GM21447 (cell line): ENCODE measurements around the gene CDH26.

Experiments used
- ATAC-seq: cut with Tn5 transposase; IDR thresholded peaks from one replicate; pipeline ENCODE4 v1.9.1; 2021; ENCODE audit not compliant: unreplicated experiment

CDH26 gene

DNA sequence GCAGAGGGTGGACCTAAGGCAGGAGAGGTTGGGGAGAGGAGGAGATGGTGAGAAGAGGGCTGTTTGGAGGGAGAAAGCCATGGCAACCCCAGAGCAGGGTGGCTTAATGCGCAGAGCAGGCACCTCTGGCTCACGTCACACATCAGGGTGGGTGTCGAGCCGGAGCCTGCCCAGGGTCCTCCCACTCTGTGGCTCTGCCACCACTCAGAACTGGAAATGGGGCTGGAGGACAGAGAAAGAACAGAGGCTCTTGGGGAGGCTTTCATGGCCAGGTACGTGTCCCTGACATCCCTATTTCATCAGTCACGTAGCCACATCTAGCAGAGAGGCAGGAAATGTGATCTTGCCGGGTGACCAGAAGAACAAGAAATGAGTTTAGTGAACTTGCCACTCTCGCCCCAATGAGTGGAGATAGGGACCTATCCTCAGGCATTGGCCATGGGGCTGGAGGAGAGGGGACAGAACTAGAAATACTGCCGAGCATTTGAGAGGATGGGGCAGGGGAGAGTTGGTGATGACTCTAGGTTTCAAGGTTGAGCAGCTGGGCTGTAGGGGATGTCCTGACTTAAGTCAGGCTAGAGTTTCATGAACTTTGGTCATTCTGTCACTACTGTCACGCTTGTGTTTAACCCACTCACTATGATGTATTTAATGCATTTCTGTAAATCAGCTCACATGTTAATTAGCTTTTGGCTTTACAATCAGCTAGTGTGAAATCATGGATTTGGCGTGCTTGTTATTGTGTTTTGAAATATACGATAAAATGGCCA, 52.7 kb downstream of the CDH26 start:
- ATAC-seq, result no peak

GRCh38 chr20:60011512-60012507, 53.6 kb downstream of the CDH26 start:
- ATAC-seq, result no peak

DNA sequence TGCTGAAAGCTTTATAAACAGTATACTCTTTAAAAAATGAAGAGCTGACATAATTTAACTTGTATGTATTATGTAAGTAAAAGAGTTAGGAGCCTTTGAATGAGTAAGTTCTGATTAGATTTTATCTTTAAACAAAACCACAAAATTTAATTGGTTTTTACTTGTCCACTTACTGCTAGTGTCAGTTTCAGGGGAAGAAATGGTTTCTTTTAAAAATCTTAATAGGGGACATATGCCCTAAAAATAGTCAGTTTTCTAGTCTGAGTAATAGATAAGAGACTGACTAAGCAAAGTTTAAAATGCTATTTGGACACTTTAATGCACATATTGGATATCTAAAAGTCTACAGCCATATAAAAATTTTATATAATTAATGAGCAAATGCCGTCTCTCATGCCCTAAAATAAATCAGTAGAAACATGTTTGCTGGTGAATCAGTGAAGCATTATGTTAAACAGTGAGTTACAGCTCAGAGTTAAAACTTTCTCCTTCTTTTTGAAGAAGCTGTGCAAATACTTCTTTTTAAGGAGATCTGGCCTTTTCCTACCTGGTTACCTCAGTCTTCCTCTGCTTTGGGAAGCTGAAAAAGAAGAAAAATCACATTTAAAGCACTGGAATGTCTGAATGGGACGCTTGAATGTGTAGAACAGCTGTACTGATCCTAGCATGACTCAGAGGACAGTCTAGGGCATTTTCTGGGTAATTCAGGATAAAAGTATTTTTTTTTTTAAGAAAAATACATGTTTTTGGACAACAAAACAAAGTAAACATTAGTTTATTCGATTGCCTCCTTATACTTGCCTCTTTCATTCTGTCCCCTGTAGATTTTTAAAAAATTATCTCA, 55.3 kb downstream of the CDH26 start:
- ATAC-seq, result no peak

- no peak for ATAC-seq
Observed at GRCh38 chr20:60016406-60016805, 58.2 kb downstream of the CDH26 start.

GRCh38 chr20:60020251-60020650, 62.0 kb downstream of the CDH26 start:
- no peak for ATAC-seq

DNA sequence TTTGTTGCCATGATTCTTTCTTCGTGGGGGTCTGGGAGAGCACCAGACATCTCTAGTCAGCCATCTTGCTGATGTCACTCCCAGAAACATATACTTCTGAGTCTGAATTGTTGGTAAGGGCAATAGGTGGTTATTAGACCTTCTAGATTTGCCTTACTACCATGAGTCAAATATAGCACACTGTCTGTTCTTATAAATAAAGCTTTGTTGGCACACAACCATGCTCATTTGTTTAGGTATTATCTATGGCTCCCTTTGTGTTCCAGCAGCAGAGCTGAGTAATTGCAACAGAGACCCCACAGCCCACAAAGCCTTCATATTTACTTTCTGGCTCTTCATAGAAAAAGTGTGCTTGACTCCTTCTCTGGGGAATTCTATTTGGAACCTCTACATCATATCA, 62.9 kb downstream of the CDH26 start:
- ATAC-seq, result no peak

GRCh38 chr20:60022849-60023248, 64.6 kb downstream of the CDH26 start:
- no peak for ATAC-seq

DNA sequence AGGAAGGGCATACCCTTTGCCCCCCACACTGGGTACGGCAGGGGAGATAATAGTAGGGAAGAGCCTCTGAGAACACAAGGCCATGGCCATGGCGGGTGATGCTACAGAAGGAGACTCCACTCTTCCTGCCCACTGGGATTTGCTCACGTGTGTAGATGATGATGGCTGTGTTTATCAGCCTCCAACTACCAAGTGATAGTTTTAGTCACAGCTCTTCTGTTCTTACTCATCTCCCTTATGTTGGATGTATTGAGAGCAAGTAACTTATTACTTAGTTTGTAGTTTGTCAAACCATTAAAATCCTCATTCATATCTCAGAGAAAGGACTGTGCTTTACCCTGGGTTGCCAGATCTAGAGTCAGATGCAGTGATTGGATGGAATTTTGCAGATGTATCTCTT, 66.0 kb downstream of the CDH26 start:
- no peak for ATAC-seq

GRCh38 chr20:60024801-60025200, 66.6 kb downstream of the CDH26 start:
- no peak for ATAC-seq

GRCh38 chr20:60026010-60026409, 67.8 kb downstream of the CDH26 start:
- no peak for ATAC-seq

GRCh38 chr20:60030471-60030870, 72.2 kb downstream of the CDH26 start:
- no peak for ATAC-seq

DNA sequence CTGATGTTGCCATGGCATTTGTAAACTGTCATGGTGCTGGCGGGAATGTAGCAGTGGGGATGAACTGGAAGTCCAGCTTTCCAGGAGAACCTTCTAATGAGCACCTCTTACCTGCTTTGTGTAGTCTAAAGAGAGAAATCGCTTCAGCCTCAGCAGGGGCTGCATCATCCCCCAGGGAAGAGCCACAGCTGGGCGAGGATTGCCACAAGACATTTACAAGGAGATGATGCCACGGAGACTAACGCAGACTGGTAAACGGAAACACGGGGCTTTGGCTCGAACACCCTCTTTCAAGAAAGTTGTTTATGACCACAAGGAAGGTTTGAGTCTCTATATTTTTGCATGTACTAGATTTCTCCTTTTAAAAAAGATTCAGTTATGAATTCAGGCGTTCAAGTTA, 72.9 kb downstream of the CDH26 start:
- ATAC-seq, result no peak

GRCh38 chr20:60034231-60035110, 76.2 kb downstream of the CDH26 start:
- no peak for ATAC-seq

- ATAC-seq, result no peak
Observed at GRCh38 chr20:60035486-60035885, 77.3 kb downstream of the CDH26 start.

DNA sequence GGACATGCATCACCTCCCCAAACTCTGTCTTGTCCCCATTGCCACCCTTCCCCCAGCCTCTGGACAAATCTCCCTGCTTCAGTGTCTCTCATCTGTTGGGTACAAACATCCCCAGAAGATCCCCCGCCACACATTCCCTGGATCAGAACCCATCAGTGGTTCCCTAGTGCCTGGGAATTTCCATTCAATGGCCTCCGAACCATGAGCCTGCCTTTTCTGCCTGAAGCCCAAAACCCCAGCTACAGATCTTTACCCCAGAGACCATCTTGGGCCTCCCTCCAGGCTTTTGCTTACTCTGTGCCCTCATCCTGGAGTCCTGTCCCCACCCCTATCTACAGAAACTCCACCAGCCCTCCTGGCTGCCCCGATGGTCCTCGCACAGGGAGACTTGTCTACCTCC, 78.1 kb downstream of the CDH26 start:
- ATAC-seq, result no peak

GRCh38 chr20:60036746-60037499, 78.7 kb downstream of the CDH26 start:
- no peak for ATAC-seq

DNA sequence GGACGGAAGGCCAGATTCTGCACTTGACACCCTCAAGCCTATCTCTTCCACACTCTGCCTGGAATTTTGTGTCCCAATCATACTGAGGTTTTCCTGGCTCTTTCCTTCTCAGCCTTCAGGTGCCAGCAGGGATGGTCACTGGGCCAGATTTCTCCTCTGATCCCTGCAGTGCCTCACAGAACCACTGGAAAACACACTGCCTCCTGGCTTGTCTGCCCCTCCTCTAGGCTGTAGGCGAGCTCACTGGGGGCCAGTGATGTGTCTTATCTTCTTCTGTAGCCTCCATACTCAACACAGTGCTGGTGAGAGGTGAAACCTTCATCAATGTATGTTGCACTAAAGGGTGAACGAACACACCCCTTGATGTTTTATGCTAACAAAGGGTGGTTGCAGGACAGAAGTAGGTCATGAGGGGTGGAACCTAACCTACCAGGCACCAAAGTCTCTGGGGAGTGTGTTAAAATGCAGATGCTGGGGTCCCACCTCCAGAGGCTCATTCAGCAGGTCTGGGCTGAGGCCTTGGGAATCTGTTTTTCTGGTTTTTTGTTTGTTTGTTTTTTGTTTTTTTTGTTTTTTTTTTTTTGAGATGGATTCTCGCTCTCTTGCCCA, 80.3 kb downstream of the CDH26 start:
- ATAC-seq, result no peak

DNA sequence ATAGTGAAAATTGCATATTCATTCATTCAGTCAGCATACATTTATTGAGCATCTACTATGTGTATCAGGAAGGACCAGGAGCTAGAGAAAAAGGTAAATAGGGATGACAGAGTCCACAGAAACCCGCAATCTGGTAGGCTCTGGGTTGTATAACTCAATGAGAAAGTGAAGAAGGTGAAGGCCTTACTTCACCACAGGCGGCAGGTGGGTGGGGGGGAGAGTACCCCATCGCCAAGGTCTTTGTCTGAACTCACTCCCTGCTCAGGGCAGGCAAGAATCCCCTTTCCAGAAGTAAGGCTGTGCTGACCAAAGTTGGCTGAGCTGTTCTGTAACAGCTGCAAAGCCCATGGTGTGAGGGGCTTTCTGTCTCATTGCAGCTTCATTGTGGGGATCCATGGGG, 81.3 kb downstream of the CDH26 start:
- ATAC-seq, result no peak
